ENCODE data around the gene MYCL. TPM values are rescaled to one million over a fixed set of nuclear protein-coding genes. Genes with fewer than 3 reads are reported as not detected.

Gene MYCL
- total and polyA plus RNA-seq, 2 of the 13 experiments (the other 11 are each of a cell fraction or from before 2014, with no cell fraction given) = 0.31 to 1.7 TPM

DNA sequence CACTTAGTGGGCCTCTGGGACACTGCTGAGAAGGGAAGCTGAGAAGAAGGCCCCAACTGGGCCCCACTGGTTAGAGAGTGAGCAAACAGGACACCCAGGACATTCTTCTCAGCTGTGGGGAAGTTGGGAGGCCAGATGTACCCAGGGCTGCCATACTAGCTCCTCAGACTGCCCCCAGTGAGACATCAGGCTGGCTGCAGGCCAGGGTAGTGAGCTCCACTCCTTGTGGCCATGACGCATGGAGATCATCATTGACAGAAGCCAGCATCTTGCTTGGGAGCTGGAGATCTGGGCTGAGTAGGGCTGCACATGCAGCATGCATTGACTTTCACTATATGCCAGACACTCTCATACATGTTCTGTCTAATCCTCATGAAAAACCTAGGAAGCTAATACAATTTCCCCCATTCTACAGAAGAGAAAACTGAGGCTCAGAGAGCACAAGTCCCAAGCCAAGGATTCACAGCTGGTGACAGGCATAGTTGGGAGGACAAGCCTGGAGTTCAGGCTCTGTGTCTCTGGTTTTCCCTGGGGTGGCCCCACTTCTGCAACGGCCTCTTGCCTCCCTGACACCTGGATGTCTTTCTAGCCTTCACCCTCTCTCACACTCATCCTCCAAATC lies 24.1 kb upstream of the MYCL start (continued):
- TF ChIP-seq SOX13 (IDR thresholded peaks at IDR 0.05) (no peak), SOX13 (CRISPR knock-in tag; conservative IDR thresholded peaks at IDR 0.05 in 1 of 2, IDR thresholded peaks at IDR 0.05 in 1 of 2) (no peak), ZNF549 (CRISPR knock-in tag; IDR thresholded peaks at IDR 0.05) (no peak)

DNA sequence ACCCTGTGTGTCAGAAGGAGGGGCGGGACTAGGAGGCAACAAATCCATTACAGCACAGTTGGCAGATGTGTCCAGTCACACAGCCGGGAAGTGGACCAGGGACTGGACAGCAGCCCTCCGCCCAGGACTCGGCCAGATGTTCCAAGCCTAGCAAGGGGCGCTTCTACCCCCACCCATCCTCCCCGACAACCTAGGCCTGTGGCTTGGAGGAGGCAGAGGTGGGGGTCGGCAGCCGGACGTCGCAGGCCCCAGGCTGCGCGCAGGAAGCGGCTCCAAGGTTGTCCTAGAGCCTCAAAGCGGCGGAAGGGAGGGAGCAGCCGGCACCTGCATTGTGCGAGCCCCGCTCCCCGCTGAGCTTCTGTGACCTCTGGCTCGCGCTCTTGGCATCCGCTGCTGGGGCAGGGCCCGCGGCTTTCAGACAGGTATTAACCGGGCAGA lies 20.6 kb upstream of the MYCL start:
- no peak overlapping the region for H3K4me2 ChIP-seq (ENCODE audit: low read depth, low read length)
- in situ Hi-C loops (cut with HindIII; ENCODE audit: extremely low pct_ligation_motif_present, low pct_unique_long_range_greater_than_20kb) (loop anchor here (10.0 kb wide), 1 partner anchor 113 kb away; no protein-coding TSS in a partner anchor), intact Hi-C loops (cut with micrococcal nuclease; ENCODE audit: unreplicated experiment) (no loop called here)
- H3K4me1 ChIP-seq (ENCODE audit: insufficient read depth, low read length) = peaks cover 16% of the 10 kb centered on the region
- H4K20me1 ChIP-seq (ENCODE audit: insufficient read depth, low read length) = no peaks in the 10 kb centered on the region
- CTCF ChIA-PET (ENCODE audit: low intra/inter-chr PET ratio, low total read pairs) = interaction anchor here (1.9 kb wide), 1 partner anchor 50 kb away, joined by 8 read pairs; no protein-coding TSS in a partner anchor
- ATAC-seq = no peak
- H3K9ac ChIP-seq (ENCODE audit: insufficient read depth, low read depth, low read length) = no peak overlapping the region
- H3K27ac ChIP-seq (ENCODE audit: extremely low read length, insufficient read depth, low read length) = no peak overlapping the region
- WGBS (ENCODE audit: low lambda C conversion rate) = 55% methylated on average over 6 of the region's 25 CpGs
- POLR2A ChIA-PET = no interaction called here
- H3K4me3 ChIP-seq (replicated peaks in 1 of 3; ENCODE audit: insufficient read depth in 1 of 3, low read depth in 2 of 3, low read length in 3 of 3) = no peak overlapping the region
- BruUV-seq (replicated peaks) = no TSS peak
- peaks cover 3 to 13% of the 10 kb centered on the region in 2 experiments; a peak in 4 of 5 replicates for H3K27me3 ChIP-seq (ENCODE audit: control insufficient read depth in 1 of 2, insufficient read depth in 2 of 2, low read length in 2 of 2)
- FAIRE-seq = no peak
- no peaks in the 10 kb centered on the region for H3K79me2 ChIP-seq (ENCODE audit: insufficient read depth, low read length)
- H3K36me3 ChIP-seq (replicated peaks in 1 of 2; ENCODE audit: control insufficient read depth in 1 of 2, insufficient read depth in 2 of 2, low read length in 2 of 2) = no peaks in the 10 kb centered on the region
- no peak overlapping the region for H2AFZ ChIP-seq (ENCODE audit: low read length)
- TF ChIP-seq GABPB1 (CRISPR knock-in tag; IDR thresholded peaks at IDR 0.05) = peak; percentile 15; the same call in 1 of the 2 replicates
- no peak for TF ChIP-seq ZNF292 (CRISPR knock-in tag; IDR thresholded peaks at IDR 0.05; ENCODE audit: borderline replicate concordance, low read depth)
- TF ChIP-seq SP2 (CRISPR knock-in tag; IDR thresholded peaks at IDR 0.05) = no peak
- TF ChIP-seq, protein P1, sequence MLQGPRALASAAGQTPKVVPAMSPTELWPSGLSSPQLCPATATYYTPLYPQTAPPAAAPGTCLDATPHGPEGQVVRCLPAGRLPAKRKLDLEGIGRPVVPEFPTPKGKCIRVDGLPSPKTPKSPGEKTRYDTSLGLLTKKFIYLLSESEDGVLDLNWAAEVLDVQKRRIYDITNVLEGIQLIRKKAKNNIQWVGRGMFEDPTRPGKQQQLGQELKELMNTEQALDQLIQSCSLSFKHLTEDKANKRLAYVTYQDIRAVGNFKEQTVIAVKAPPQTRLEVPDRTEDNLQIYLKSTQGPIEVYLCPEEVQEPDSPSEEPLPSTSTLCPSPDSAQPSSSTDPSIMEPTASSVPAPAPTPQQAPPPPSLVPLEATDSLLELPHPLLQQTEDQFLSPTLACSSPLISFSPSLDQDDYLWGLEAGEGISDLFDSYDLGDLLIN (CRISPR knock-in tag; IDR thresholded peaks at IDR 0.05; ENCODE audit: borderline replicate concordance) = no peak
- TF ChIP-seq, protein P2, sequence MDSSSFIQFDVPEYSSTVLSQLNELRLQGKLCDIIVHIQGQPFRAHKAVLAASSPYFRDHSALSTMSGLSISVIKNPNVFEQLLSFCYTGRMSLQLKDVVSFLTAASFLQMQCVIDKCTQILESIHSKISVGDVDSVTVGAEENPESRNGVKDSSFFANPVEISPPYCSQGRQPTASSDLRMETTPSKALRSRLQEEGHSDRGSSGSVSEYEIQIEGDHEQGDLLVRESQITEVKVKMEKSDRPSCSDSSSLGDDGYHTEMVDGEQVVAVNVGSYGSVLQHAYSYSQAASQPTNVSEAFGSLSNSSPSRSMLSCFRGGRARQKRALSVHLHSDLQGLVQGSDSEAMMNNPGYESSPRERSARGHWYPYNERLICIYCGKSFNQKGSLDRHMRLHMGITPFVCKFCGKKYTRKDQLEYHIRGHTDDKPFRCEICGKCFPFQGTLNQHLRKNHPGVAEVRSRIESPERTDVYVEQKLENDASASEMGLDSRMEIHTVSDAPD (CRISPR knock-in tag; IDR thresholded peaks at IDR 0.05) = no peak
- no peak for TF ChIP-seq ISL2 (CRISPR knock-in tag; IDR thresholded peaks at IDR 0.05)
- TF ChIP-seq ZNF484 (CRISPR knock-in tag; IDR thresholded peaks at IDR 0.05; ENCODE audit: borderline replicate concordance, low read depth) = no peak
- no peaks in the 10 kb centered on the region for H3K9me3 ChIP-seq (ENCODE audit: low read length)
- DNase-seq (ENCODE audit: low spot score) = no peak
